Measurements from ENCODE around the gene ITGAX.

The ITGAX gene

DNA sequence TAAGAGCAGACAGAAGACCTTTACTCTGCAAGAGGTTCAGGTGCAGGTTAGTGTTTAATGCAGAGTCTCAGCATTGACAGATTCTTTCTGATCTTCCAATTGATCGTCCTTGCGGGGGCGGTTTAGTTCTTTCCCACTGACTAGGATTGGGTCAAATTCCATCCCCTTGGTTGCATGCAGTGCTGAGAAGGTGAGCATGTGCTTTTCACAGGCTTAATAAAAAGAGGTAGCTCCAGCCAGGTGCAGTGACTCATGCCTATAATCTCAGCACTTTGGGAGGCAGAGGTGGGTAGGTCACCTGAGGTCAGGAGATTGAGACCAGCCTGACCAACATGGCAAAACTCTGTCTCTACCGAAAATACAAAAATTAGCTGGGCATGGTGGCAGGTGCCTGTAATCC is 30.7 kb downstream of the ITGAX start:
- TF ChIP-seq ARNTL (CRISPR knock-in tag; IDR thresholded peaks at IDR 0.05; ENCODE audit: borderline replicate concordance, low read depth) (no peak), OSR1 (CRISPR knock-in tag; IDR thresholded peaks at IDR 0.05) (no peak), CSRNP3 (CRISPR knock-in tag; IDR thresholded peaks at IDR 0.05) (no peak), ZFP3 (CRISPR knock-in tag; IDR thresholded peaks at IDR 0.05) (no peak), SNAI2 (CRISPR knock-in tag; IDR thresholded peaks at IDR 0.05) (no peak), POU6F1 (CRISPR knock-in tag; IDR thresholded peaks at IDR 0.05; ENCODE audit: borderline replicate concordance, low read depth) (no peak), ISL1 (CRISPR knock-in tag; IDR thresholded peaks at IDR 0.05) (no peak), ESRRG (CRISPR knock-in tag; IDR thresholded peaks at IDR 0.05) (no peak), TSHZ2 (CRISPR knock-in tag; IDR thresholded peaks at IDR 0.05) (no peak), ZNF565 (CRISPR knock-in tag; conservative IDR thresholded peaks at IDR 0.05; ENCODE audit: low read depth) (no peak), TOX (CRISPR knock-in tag; IDR thresholded peaks at IDR 0.05; ENCODE audit: borderline replicate concordance) (no peak), ZC3H10 (CRISPR knock-in tag; IDR thresholded peaks at IDR 0.05) (no peak), CREB5 (CRISPR knock-in tag; IDR thresholded peaks at IDR 0.05; ENCODE audit: low read depth) (no peak), ZNF8 (CRISPR knock-in tag; IDR thresholded peaks at IDR 0.05) (no peak), GLIS3 (CRISPR knock-in tag; IDR thresholded peaks at IDR 0.05) (no peak), TCF4 (CRISPR knock-in tag; IDR thresholded peaks at IDR 0.05; ENCODE audit: borderline replicate concordance) (no peak)
- TF ChIP-seq, protein P1, sequence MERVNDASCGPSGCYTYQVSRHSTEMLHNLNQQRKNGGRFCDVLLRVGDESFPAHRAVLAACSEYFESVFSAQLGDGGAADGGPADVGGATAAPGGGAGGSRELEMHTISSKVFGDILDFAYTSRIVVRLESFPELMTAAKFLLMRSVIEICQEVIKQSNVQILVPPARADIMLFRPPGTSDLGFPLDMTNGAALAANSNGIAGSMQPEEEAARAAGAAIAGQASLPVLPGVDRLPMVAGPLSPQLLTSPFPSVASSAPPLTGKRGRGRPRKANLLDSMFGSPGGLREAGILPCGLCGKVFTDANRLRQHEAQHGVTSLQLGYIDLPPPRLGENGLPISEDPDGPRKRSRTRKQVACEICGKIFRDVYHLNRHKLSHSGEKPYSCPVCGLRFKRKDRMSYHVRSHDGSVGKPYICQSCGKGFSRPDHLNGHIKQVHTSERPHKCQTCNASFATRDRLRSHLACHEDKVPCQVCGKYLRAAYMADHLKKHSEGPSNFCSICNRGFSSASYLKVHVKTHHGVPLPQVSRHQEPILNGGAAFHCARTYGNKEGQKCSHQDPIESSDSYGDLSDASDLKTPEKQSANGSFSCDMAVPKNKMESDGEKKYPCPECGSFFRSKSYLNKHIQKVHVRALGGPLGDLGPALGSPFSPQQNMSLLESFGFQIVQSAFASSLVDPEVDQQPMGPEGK (CRISPR knock-in tag; IDR thresholded peaks at IDR 0.05; ENCODE audit: borderline replicate concordance), result no peak
- ATAC-seq, result no peak

DNA sequence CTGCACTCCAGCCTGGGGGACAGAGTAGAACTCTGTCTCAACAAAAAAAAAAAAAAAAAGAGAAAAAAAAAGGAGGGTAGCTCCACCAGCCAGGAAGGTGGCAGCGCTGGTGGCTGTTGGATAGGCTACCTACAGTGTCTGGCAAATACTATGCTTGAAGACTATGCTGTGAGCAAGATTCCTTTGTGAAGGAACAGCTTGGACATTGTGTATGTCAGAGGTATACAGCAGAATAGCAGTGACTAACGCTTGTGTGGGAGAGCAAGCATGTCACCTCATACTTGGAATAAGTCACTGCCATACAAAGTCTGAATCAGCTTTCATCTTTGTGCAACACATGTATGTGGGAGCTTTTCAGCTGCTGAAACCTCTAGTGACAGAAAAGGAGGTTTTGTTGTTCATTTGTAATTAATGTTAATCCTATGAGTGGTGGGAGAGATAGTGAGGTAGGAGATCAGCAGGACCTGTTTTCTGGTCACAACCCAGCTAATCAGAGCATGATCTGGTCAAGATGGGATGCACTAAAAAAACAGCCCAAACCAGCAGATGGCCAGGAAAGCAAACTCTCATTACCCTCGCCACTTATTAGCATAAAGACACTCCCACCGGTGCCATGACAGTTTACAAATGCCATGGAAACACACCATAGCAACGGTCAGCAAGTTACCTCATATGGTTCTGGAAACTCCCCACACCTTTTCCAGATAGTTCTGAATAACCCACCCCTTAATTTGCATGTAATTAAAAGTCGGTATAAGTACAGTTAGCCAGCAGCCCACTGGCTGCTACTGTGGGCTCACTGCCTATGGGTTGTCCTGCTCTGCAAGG is 31.4 kb downstream of the ITGAX start:
- peak; percentile 31 for ATAC-seq
- no peak for TF ChIP-seq CREB5 (CRISPR knock-in tag; IDR thresholded peaks at IDR 0.05; ENCODE audit: low read depth)
- TF ChIP-seq TCF4 (CRISPR knock-in tag; IDR thresholded peaks at IDR 0.05; ENCODE audit: borderline replicate concordance), result no peak
- no peak for TF ChIP-seq ZNF8 (CRISPR knock-in tag; IDR thresholded peaks at IDR 0.05)
- TF ChIP-seq CSDC2 (CRISPR knock-in tag; IDR thresholded peaks at IDR 0.05), result no peak
- no peak for TF ChIP-seq CSRNP3 (CRISPR knock-in tag; IDR thresholded peaks at IDR 0.05)
- no peak for TF ChIP-seq ZC3H10 (CRISPR knock-in tag; IDR thresholded peaks at IDR 0.05)
- TF ChIP-seq RARB (CRISPR knock-in tag; IDR thresholded peaks at IDR 0.05), result no peak
- TF ChIP-seq ISL1 (CRISPR knock-in tag; IDR thresholded peaks at IDR 0.05), result no peak
- no peak for TF ChIP-seq SNAI2 (CRISPR knock-in tag; IDR thresholded peaks at IDR 0.05)
- no peak for TF ChIP-seq TSHZ2 (CRISPR knock-in tag; IDR thresholded peaks at IDR 0.05)
- no peak for TF ChIP-seq TOX (CRISPR knock-in tag; IDR thresholded peaks at IDR 0.05; ENCODE audit: borderline replicate concordance)
- no peak for TF ChIP-seq PPARA (CRISPR knock-in tag; IDR thresholded peaks at IDR 0.05; ENCODE audit: borderline replicate concordance)
- no peak for TF ChIP-seq BACH2 (CRISPR knock-in tag; IDR thresholded peaks at IDR 0.05; ENCODE audit: borderline replicate concordance)
